ENCODE results near the gene REV1.

REV1 gene

GRCh38 chr2:99448556-99448955 is 41.3 kb downstream of the REV1 start:
- DNase-seq (ENCODE audit: low spot score) = no peak

GRCh38 chr2:99445065-99445464 is 44.8 kb downstream of the REV1 start:
- no peak for DNase-seq (ENCODE audit: low spot score)

- DNase-seq (ENCODE audit: low spot score) = no peak
Observed at GRCh38 chr2:99444222-99444621, 45.6 kb downstream of the REV1 start.

- no peak for DNase-seq (ENCODE audit: low spot score)
Observed at GRCh38 chr2:99442837-99443236, 47.0 kb downstream of the REV1 start.

GRCh38 chr2:99439971-99440505 is 49.8 kb downstream of the REV1 start:
- DNase-seq (ENCODE audit: low spot score) = no peak

GRCh38 chr2:99436874-99437273 is 52.9 kb downstream of the REV1 start:
- no peak for DNase-seq (ENCODE audit: low spot score)

GRCh38 chr2:99433340-99433739 is 56.5 kb downstream of the REV1 start:
- DNase-seq (ENCODE audit: low spot score) = no peak

- no peak for DNase-seq (ENCODE audit: low spot score)
Observed at GRCh38 chr2:99431587-99432275, 58.1 kb downstream of the REV1 start.

GRCh38 chr2:99430614-99431291 is 59.1 kb downstream of the REV1 start:
- DNase-seq (ENCODE audit: low spot score) = no peak

- no peak for DNase-seq (ENCODE audit: low spot score)
Observed at GRCh38 chr2:99425022-99425421, 64.8 kb downstream of the REV1 start.

- DNase-seq (ENCODE audit: low spot score) = no peak
Observed at GRCh38 chr2:99424371-99424770, 65.4 kb downstream of the REV1 start.

- DNase-seq (ENCODE audit: low spot score) = no peak
Observed at GRCh38 chr2:99422599-99422998, 67.2 kb downstream of the REV1 start.

GRCh38 chr2:99421469-99421868 is 68.3 kb downstream of the REV1 start:
- DNase-seq (ENCODE audit: low spot score) = no peak

- DNase-seq (ENCODE audit: low spot score) = no peak
Observed at GRCh38 chr2:99420751-99421299, 69.0 kb downstream of the REV1 start.

GRCh38 chr2:99420031-99420430 is 69.8 kb downstream of the REV1 start:
- DNase-seq (ENCODE audit: low spot score) = no peak

- DNase-seq (ENCODE audit: low spot score) = no peak
Observed at GRCh38 chr2:99417396-99417795, 72.4 kb downstream of the REV1 start.

GRCh38 chr2:99414566-99414965 is 75.3 kb downstream of the REV1 start:
- DNase-seq (ENCODE audit: low spot score) = no peak

- no peak for DNase-seq (ENCODE audit: low spot score)
Observed at GRCh38 chr2:99410276-99410675, 79.5 kb downstream of the REV1 start.

- no peak for DNase-seq (ENCODE audit: low spot score)
Observed at GRCh38 chr2:99406137-99406536, 83.7 kb downstream of the REV1 start.

GRCh38 chr2:99404797-99405669 is 84.8 kb downstream of the REV1 start:
- DNase-seq (ENCODE audit: low spot score) = no peak

- DNase-seq (ENCODE audit: low spot score) = no peak
Observed at GRCh38 chr2:99404039-99404796, 85.6 kb downstream of the REV1 start.

GRCh38 chr2:99403524-99403923 is 86.3 kb downstream of the REV1 start:
- DNase-seq (ENCODE audit: low spot score) = no peak

Data from germinal center (tissue), 1 donor.